Measurements from ENCODE around the gene KMT2E.

Gene KMT2E

GRCh38 chr7:104979167-104979841, 34.7 kb upstream of the KMT2E start:
- H3K27ac ChIP-seq: peak overlapping the region; percentile 79

GRCh38 chr7:104980440-104980839, 33.6 kb upstream of the KMT2E start:
- no peak for TF ChIP-seq ZFX (IDR thresholded peaks at IDR 0.05; ENCODE audit: borderline replicate concordance)
- TF ChIP-seq CTCF (IDR thresholded peaks at IDR 0.05): no peak
- H3K27ac ChIP-seq: peak overlapping the region; percentile 79

More at GRCh38 chr7:104979167-104979841, 34.7 kb upstream of the KMT2E start:
- TF ChIP-seq ZFX (IDR thresholded peaks at IDR 0.05; ENCODE audit: borderline replicate concordance) (no peak), CTCF (IDR thresholded peaks at IDR 0.05) (no peak)

- peak overlapping the region; percentile 91 for H3K27ac ChIP-seq
- peak; percentile 94 for TF ChIP-seq CTCF (IDR thresholded peaks at IDR 0.05)
- no peak for TF ChIP-seq ZFX (IDR thresholded peaks at IDR 0.05; ENCODE audit: borderline replicate concordance)
These were observed 32.9 kb upstream of the KMT2E start for GRCh38 chr7:104980841-104981671.

- H3K27ac ChIP-seq: peak overlapping the region; percentile 91
- no peak for TF ChIP-seq CTCF (IDR thresholded peaks at IDR 0.05)
These were observed 32.4 kb upstream of the KMT2E start for GRCh38 chr7:104981672-104982037.

- TF ChIP-seq ZFX (IDR thresholded peaks at IDR 0.05; ENCODE audit: borderline replicate concordance) (no peak), CTCF (IDR thresholded peaks at IDR 0.05) (no peak)
- peak overlapping the region; percentile 91 for H3K27ac ChIP-seq
These were observed 31.5 kb upstream of the KMT2E start for GRCh38 chr7:104982308-104983075.

GRCh38 chr7:104983076-104983577, 30.9 kb upstream of the KMT2E start:
- H3K27ac ChIP-seq: peak overlapping the region; percentile 91
- TF ChIP-seq ZFX (IDR thresholded peaks at IDR 0.05; ENCODE audit: borderline replicate concordance) (no peak), CTCF (IDR thresholded peaks at IDR 0.05) (no peak)
